OCI-M2 (cell line): ENCODE data around the gene CFAP58.

Experiments
- DNase-seq: peaks from one replicate; lab custom pipeline; 2025; ENCODE audit not compliant: unreplicated experiment; lab: John Stamatoyannopoulos, UW

Gene CFAP58

DNA sequence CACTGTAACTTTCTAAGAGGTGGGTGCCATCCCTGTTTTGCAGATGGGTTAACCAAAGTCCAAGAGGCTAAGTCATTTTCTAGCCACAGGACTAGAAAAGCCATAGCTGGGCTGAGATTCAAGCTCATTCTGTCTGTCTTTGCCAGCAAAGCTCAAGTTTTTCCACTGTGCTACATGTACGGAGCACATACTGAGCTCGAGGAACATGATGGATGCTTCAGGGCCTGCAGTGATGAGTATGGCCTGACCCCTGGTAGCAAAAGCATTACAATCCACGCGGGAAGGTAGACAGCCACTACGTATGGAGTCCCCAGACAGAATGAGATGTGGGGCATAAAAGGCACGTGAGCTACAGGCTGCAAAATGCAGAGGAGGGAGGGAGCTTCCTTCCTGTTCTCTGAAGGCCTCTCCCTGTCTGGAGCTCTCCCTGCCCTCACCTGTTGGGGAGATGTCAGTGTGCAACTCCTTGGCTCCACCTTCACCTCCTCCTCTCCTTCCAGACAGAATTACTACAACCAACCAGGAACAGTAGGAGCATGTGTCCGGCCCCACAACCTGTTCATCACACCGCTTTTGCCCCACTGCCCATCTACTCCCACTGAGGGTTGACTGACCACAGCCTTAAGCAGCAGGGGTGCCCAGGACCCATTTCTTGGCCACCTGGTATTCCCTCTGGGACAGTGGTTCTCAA, 31.8 kb upstream of the CFAP58 start:
- DNase-seq: no peak

DNA sequence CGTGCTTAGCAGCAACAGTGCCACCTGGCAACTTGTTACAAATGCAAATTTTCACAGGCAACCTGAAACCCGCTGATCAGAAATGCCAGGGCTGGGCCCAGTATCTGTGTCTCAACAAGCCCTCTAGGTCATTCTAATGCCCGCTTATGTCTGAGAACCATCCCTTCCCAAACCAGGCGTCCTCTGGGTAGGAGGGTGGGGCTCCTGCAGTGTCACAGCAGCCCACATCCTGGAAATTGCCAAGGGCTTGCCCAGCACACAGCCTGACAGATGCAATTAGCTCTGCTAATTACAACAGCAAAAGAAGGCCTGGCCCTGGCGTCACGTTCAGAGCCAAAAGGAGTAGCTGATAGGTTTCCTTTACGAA, 31.2 kb upstream of the CFAP58 start:
- DNase-seq: no peak

DNA sequence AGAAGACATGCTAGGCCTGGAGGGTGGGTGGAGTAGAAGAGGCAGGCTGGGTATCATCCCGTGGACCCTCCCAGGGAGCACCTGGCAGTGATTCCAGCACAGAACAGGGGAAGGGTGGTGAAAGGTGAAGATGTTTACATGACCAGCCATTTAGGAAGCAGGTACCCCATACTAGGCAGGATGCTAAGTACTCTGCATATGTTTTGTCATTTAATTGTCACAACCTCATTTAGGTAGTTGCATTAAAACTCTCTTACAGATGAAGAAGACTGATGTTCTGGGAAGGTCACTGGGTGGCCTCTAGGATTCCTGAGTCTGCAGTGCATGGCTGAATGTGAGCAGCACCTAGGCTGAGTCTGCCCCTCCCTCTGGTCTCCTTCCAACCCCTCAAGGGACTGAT, 30.5 kb upstream of the CFAP58 start:
- no peak for DNase-seq

DNA sequence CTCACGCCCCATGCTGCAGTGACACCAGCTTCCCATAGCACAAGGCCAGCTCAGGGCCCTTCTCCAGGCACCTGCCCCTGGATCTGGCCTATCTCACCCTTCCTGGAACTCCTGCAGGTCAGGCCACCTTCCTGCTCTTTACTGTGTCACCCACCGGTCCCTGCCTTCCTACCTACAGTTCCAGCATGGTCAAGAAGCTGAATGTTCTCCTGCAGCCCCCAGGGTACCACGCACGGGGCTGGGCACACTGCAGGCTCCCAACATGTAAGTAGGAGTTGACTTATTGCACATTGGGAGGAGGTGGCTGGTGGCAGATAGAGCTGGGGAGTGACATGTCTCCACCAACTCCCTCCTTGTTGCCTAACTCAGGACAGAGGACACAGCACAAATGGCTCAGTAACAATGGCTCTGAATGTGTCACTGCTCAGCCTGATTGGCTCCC, 29.9 kb upstream of the CFAP58 start:
- DNase-seq: no peak

DNA sequence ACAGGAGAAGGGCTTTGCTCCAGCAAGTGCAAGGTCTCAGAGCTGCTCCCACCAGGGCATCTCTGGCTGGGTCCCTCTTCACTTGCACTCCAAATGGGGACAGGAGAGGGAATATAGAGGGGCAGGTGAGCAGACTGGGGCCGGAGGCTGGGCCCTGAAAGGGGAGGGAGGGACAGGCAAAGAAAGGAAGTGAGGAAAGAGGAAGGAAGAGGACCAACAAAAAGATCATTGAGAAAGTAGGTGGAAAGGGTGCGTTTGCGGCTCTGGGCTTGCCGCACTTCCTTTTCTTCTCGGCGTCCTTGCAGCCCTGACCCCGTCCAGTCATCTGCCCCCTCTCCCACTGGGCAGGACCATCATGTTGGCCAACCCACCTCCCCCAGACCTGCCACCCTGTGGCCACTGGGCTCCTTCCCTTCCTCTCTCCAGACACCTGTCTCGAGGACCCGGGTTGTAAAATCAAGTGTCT, 29.4 kb upstream of the CFAP58 start:
- DNase-seq: no peak

DNA sequence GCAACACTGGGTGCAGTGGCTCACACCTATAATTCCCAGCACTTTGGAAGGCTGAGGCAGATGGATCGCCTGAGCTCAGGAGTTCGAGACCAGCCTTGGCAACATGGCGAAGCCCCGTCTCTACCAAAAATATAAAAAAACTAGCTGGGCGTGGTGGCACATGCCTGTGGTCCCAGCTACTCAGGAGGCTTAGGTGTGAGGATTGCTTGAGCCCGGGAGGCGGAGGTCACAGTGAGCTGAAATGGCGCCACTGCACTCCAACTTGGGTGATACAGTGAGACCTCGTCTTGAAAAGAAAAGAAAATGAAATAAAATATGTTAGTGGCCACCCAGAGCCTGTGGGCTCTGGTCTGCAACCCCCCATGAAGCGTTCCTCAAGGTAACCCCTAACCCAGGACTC, 28.7 kb upstream of the CFAP58 start:
- DNase-seq: no peak

DNA sequence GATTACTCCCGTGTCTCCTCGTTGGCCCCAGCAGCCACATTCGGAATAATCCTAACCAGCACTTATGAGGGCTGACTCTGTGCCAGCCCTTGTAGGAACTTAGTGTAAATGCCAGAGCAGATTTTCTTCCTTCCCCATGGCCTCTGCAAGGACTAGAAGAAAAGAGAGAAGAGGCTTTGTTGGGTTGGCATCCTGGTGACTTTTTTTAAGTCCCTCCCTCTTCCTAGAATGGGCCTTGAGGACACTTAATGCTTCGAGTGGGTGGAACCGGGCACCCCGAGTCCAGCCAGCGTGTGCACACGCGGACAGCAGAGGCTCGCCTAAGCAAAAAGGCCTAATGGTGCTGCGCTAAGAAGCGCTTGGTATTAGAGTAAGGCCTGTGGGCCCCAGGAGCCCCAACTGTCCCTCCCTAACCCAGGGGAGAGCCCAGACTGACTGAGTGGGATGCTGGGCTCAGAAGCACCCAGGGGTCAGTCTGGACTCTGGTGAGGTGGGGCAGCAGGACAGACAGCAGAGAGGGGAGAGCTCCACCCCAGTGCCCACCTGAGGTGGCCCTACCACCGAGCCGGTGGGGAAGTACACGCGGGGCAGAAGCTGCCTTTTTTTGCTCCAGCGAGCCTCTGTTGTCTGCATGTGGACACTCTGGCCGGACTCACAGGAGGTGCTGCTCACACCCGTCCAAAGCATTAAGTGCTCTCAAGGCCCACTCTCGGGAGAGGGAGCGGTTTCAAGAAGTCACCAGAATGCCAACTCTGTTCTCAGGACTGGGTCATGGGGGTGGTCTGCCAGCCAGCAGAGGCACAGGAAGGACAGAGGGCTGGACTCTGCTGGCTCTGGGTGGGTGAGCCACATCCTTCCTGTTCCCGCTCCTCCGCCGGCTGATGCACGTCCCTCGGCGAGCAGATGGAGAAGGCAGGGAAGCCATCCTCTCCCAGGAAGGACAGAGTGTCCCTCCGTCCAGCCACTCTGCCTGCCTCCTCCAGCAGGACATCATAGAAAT, 27.9 kb upstream of the CFAP58 start:
- no peak for DNase-seq

DNA sequence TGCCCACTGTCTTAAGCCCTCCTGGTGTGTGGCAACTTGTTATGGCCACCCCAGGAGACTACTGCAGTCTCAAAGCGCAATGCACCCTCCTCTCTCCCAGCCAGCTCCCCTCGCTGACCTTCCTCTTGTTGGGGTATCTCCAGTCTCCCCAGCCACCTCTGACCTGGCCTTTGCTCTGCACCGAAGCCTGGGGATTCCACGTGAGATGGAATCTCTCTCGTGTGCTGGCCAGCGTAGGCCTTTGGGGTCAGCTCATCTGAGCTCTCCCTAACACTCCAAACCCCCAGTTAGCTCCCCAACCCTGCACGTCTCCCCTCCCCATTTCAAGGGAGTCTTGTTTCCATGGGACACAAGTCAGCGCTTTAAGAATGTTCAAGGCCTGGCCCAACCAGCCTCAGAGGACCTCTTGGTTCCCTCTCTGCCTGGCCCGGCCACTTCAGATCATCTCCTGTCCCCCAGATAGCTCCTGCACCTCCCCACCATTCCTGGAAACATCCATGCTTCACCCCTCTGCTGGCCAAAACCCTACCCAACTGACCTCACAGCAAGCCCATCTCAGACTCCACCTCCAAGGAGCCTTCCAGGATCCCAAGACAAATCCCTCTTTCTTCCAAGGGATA, 26.5 kb upstream of the CFAP58 start:
- no peak for DNase-seq

DNA sequence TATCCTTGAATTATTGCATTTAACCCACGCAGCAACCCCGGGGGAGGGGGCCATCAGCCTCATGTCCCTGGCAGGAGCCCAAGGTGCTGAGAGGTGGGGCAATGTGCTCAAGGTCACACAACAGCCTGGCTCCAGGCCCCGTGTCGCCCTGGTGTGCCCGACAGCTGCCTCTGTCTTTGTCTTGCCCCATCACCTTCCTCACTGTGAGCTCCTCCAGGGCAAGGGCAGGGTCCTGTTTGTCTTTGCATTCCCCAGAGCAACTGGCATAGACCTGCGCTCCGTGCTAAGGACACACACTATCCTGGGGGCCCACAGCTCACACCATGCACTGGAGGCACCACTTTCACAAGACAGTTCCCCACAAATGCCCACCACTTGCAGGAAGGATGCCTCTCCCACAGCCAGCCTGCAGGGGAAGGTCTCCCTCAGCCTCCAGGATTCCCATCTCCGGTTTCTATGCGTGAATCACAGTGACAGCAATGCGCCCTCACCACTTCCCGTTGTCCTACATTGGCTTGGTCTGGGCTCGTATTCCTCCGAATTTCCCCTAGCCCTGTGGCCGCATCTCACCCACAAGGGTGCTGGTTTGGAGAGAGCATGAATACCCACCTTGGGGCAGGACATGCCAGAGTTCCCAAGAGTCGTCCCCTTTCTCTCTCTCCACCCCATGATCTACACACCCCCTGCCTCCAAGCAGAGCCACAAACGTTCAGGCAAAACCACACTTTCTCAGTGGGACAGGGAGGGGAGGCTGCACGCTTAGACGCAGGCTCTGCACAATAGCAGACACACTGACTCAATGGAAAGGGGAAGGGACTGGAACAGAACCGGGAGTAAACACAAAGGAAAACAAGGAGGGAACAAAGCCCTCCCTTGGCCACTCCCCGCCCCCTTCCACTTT, 25.6 kb upstream of the CFAP58 start:
- no peak for DNase-seq

DNA sequence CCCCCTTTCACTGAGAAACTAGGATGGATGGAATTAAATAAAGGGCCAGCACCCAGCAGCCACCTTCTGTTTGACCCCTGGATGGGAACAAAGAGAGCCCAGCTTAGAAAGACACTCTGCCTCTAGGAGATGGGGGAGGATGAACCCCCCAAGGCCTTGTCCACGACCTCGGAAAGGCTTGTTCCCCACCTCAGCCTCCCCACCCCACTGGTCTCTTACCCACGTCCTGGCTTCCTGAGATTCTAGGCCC, 25.1 kb upstream of the CFAP58 start:
- DNase-seq: no peak

DNA sequence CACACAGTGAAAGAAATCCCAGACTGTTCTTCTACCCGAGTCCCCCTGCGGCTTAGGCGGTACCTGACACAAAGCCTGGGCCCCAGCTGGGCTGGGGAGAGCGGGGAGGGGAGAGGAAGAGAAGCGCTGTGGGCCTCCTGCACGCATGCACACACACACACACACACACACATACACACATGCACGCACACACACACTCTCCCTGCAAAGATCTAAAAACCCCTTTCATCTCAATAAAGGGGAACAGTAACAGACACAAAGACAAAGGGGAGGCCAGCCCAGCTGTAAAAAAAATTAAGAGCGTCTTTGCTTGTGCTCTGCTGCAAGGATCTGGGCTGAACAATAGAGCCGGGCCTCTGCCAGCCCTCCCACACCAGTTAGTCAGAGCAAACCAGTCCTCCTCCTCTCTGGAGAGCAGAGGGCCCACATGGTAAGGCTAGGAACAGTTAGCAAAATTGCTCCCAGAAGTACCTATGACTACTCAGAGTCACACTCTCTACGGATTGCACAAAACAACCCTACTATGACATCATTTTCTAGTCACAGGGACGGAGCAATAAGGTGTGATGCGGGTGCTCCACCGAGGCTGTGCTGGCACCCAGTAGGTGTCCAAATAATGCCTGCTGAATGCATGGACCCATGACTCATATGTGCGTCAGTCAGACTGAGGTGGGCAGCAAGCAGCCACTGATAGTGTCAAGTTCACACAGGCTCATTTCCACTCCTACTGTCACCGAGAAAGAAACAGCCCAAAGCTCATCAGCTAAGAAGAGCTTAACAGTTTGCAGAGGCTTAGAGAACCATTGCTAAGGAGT, 24.5 kb upstream of the CFAP58 start:
- no peak for DNase-seq

DNA sequence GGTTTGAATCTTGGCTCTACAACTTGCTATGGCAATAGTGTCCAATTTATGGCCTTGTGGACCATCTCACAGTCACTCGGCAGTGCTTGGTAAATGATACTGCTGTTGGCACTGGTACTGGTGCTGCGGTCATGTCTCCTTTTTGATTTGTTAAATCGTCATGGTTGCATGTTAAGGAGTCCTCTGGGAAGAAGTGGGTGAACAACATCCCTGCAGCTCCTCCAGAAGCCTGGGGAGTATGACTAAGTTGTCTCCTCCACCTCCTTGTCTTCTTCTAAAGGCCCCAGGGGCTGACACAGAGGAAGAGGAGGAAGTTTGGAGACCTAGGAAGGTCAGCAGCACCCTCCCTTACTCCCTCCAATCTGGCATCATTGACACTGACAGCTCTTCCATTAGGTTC, 23.9 kb upstream of the CFAP58 start:
- no peak for DNase-seq

DNA sequence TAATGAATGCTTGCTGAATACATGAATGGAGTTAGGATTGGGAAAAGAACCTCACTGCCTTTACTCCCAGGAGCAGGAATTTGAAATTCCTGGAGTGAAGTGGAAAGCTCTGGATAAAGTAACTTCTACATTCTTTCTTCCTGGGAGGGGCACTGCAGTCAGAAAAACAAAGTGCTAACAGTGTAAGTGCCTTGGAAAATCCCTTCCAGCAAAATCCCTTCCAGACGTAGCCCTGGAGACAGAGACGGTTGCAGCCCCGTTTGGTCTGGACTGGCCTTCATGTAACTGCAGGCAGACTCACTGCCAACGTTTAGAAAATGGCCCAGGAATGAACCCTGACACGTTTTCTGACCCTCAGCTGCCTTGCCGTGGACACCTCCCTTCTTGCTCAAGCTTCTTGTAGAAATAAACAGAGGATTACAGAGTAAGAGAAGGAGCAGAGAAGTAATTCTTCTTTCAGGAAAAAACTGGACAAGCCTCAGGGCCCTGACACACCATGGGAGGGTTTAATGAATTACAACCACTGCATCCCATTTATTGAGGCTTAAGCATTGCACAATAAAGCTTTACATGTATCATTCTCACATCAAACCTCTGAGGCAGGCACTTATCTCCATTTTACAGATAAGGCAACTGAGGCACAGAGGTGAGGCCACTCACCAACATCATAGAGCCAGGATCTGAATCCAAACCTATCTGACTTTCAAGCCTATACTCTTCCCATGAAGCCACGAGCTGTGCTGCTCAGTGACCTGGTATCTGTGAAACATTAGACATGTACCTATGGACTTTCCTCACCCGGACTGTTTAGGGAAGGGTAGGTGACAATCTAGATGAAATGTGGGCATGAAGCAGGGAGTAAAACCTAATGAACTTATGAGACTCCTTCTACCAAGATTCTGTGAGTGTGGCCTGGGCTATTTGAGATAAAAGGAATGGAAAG, 23.2 kb upstream of the CFAP58 start:
- no peak for DNase-seq

DNA sequence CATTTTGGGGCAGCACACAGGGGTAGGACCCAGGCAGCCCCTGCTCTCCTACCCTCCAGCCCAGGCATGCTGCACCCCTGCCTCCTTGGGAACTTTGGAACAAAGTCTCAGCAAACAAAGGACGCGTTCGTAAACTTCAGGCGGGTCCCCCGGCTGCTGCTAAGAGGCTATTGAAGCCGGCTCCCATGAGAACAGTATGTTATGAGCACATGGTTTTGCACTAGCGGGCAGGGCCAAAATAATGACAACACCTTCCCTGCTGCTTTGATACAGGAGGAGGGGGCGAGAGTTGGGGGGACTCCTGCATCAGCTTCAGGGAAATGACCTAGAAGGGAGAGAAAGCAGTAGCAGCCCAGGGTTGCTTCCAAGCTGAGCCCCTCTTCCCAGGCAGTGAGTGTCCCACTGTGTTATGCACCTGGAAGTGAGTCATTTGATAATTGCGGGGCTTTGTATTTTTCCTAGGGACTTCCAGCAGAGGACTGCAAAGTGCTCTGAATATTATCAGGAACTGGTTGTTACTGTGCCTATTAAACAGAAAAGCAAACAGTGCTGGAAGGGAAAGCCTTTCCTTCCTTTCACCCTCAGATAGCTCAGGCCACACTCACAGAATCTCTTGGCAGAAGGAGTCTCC, 22.3 kb upstream of the CFAP58 start:
- no peak for DNase-seq

DNA sequence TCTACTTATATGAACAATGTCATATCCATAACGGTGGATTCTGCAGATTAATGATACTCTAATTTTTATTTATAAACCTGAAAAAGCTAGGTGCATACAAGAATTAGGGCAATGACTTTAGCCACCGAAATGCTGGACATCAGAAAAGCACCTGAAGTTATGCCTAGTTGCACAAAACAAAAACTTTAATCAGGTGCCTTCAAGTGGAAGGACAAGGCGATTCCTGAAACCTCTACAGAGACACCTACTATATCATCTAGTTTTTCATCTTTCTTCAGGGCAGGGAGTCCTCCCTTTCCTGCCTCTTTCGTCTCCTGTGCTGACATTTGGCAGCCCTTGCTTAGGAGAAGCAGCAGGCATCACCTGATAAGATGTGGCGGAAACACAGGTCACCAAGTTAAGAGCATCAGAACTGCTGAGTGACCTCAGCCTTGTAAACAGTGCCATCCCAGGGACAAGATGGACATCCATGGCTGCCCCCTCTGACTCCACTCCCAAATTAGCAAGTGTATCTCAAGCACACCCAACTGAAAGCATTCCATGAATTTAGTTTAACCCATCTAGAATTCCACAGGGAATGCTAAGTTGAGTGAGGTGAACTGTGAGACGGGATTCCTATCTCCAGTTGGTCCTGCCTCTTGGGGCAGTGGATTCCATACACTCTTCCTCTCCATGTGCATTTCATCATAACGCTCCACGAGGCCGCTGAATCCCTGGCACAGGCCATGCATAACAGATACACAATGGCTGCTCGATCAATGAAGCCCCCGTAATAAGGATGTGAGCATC, 21.2 kb upstream of the CFAP58 start:
- DNase-seq: no peak

DNA sequence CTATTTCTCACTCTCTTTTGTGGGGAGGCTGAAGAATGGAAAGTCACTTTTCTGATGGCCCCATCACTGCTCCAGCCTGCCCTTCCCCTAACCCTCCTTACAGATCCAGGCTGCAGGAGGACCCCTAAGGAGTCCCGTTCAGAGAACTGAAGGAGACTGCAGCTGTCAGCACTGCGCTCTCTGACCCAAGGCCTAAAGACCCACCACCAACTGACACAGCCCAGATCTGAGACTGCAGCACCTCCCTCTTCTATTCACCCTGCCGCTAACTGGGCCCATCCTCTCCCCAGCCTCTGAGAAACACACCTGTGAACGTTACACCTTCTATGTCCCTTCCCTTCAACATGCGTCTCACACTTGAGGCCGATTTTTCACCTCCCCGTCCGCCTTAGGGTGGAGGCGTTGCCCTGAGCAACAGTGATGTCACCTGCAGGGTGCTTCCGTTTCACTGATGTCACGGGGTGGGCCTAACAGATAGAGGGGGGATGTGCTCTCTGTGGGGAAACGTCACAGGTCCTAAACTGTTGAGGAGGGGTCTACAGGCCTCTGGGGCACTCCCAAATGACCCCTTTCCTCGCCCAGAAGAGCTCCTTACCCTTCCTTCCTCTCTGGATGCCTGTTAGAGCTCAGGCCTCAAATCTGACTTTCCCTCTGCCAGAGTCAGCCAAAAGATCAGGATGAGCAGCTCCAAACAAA, 20.5 kb upstream of the CFAP58 start:
- no peak for DNase-seq

DNA sequence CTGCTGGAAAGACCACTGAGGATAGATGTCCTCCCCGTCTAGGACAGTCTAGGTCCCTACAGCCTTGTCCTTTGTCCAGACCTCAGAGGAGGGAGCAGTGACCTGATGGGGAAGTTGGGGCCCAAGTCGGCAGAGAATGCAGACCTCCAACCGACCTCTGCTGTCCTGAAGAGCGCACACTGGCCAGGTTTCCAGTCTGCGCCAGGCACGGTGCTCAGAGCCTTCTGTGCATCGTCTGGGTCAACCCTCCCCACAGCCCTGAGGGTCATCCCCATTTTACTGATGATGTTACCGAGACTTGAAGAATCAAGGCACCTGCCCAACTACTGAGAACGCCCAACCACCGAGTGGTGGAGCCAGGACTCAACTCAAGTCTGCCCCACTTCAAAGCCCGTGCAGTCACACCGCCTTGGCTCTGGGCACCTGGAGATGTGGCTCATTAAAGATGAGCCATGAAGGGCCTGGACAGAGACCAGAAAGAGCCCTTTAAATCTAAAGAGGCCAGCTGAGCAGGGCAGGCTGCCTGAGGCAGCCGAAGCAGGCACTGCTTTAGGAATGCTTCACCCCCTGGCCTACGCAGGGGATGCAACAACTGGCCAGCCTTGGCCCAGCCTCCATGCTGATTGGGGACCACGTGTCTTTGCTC, 19.8 kb upstream of the CFAP58 start:
- DNase-seq: no peak
